Naive B cell (primary cell): ENCODE data around the gene GYPC. TPM values are rescaled to one million over a fixed set of nuclear protein-coding genes. Genes with fewer than 3 reads are reported as not detected.

ENCODE experiments used
- ATAC-seq, 2 donors: fragments of 150-1000 bp; cut with Tn5 transposase; 2 replicates each; pipeline ENCODE4 v1.10.0; 2021; ENCODE audit warnings: low read depth in 2 of 2, mild to moderate bottlenecking in 2 of 2, moderate library complexity in 2 of 2
- DNase-seq: peaks from one replicate; pipeline ENCODE4 v3.0.0; 2022
- H3K27ac Mint-ChIP-seq, 6 donors: one replicate each; pipeline ENCODE4 v1.8.0; 2020 to 2022; ENCODE audit warnings: mild to moderate bottlenecking in 6 of 6, mixed read lengths in 6 of 6, moderate library complexity in 5 of 6, inconsistent platforms in 2 of 6
- H3K27me3 Mint-ChIP-seq, 3 donors: one replicate each; pipeline ENCODE4 v1.8.0; 2021 to 2022; ENCODE audit warnings: mixed read lengths in 3 of 3, mild to moderate bottlenecking in 1 of 3
- H3K36me3 Mint-ChIP-seq, 2 donors: one replicate each; pipeline ENCODE4 v1.8.0; 2020 to 2022; ENCODE audit warnings: mixed read lengths in 2 of 2, inconsistent platforms in 1 of 2, mild to moderate bottlenecking in 1 of 2
- H3K4me1 Mint-ChIP-seq, 3 donors: one replicate each; pipeline ENCODE4 v1.8.0; 2020 to 2022; ENCODE audit warnings: mixed read lengths in 3 of 3, inconsistent platforms in 1 of 3, mild to moderate bottlenecking in 1 of 3, moderate library complexity in 1 of 3
- H3K4me3 Mint-ChIP-seq, 8 donors: one replicate each; pipeline ENCODE4 v1.8.0; 2020 to 2022; ENCODE audit warnings: mild to moderate bottlenecking in 8 of 8, mixed read lengths in 8 of 8, moderate library complexity in 8 of 8, inconsistent platforms in 2 of 8
- H3K9me3 Mint-ChIP-seq, 7 donors: one replicate each; pipeline ENCODE4 v1.8.0; 2020 to 2022; ENCODE audit warnings: mixed read lengths in 7 of 7, mild to moderate bottlenecking in 5 of 7, inconsistent platforms in 2 of 7, moderate library complexity in 1 of 7
- polyA plus RNA-seq, 6 donors: library from polyadenylated mRNA; unstranded; fragments of 300-500 nt; fragmentation: Illumina TruSeq; gene quantifications; one replicate each; pipeline ENCODE4 v1.2.3, GENCODE V29; 2021; ENCODE audit warnings: low read depth in 6 of 6

The GYPC gene
- polyA plus RNA-seq, 6 donors from 2014 or later: 110 to 134 (median 116) TPM

DNA sequence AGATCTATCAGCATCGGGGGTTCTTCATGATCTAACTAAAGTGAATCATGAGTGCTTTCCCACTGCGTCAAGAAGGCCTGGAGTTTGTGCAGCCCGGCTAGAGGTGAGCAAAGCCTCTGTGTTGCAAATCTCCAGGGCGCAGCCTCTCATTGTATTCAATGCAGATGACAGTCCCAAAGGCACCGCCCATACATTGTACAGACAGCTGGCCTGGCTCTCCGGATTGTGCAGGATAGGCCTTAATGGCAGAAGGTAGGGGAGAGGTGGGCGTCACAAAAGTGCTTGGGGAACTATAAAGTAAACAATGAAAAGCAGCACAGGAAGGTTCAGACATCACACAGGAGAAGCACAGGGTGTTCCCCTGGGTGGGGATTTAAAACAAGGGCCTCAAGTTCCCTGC lies 907 bp upstream of the GYPC start:
- Mint-ChIP-seq H3K4me3 (peak overlapping the region; percentile 91 to 99 (median 96)), H3K9me3 (peaks cover 0 to 5% (median 0%) of the 10 kb centered on the region in 7 donors), H3K4me1 (peaks cover 28 to 45% (median 44%) of the 10 kb centered on the region in 3 donors), H3K36me3 (peaks cover 0 to 13% of the 10 kb centered on the region in 2 donors), H3K27me3 (no peaks in the 10 kb centered on the region), H3K27ac (peak overlapping the region in 5 of 6 donors; percentile 63 to 95 (median 91))
- no peak for DNase-seq
- no peak for ATAC-seq

DNA sequence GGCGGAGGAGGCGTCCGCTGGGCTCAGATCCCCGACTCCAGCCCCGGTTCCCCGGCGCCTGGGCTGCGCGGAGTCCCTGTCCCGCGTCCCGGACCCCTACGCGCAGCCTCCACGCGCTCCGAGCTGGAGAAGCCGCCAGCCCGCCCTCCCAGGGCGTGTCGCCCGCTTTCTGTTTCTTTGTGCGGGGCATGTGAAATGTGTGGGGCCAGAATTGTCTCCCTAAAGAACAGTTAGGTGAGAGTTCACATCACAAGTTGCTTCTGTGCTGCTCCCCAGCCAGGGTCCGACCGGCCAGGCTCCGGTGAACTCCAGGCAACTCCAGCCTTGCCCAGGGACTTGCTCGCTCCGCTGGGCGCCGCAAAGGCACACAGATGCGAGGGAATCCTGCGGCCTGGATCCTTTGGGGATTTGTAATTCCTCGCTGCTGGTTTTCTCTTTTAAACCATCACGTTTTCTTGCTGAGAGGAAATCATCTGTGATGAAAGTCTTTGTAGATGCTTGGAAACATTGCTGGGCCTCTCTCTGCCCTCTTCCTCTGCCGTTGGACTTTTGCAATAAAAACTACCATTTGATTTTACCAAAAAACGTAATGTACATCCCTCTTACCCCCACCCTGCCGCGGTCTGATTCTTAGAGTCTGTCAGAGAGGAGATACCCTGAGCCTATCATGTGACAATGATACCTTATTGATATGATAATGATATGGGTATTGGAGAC lies 631 bp downstream of the GYPC start:
- peak overlapping the region; percentile 91 to 98 (median 96) for H3K4me3 Mint-ChIP-seq
- ATAC-seq: peak; percentile 38 to 52
- H3K9me3 Mint-ChIP-seq: no peaks in the 10 kb centered on the region
- DNase-seq: peak; percentile 43
- H3K27me3 Mint-ChIP-seq: no peaks in the 10 kb centered on the region
- peak overlapping the region; percentile 90 to 98 (median 94) for H3K27ac Mint-ChIP-seq
- peaks cover 0 to under 1% of the 10 kb centered on the region in 2 donors for H3K36me3 Mint-ChIP-seq
- peaks cover 37 to 60% (median 59%) of the 10 kb centered on the region in 3 donors for H3K4me1 Mint-ChIP-seq

DNA sequence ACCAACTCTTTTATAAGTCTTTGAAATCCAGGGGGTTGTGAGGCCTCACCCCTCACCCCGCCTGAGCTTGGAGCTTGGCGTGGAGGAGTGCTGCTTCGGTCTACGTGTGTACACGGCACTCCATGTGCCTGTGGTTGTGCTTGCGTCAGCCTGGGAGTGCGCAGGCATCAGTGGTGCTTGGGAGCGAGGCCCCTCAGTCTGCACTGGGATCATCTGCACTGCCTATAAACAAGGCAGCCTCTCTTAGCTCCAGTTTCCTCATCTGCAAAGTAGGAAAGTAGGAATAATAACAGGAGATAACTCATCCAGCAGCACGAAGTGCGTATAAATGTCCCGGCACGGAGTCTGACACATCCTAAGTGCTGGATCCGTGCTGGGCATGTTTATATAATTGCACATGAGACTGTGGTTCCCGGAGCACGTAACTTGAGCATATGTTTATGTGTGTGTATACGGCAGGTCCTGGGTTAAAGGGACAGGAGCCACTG lies 1.2 kb downstream of the GYPC start:
- H3K4me1 Mint-ChIP-seq: peaks cover 42 to 66% (median 65%) of the 10 kb centered on the region in 3 donors
- no peaks in the 10 kb centered on the region for H3K27me3 Mint-ChIP-seq
- ATAC-seq: peak; percentile 24
- H3K36me3 Mint-ChIP-seq: no peaks in the 10 kb centered on the region
- H3K4me3 Mint-ChIP-seq: peak overlapping the region; percentile 91 to 98 (median 96)
- no peak for DNase-seq
- peak overlapping the region; percentile 90 to 98 (median 94) for H3K27ac Mint-ChIP-seq
- no peaks in the 10 kb centered on the region for H3K9me3 Mint-ChIP-seq

DNA sequence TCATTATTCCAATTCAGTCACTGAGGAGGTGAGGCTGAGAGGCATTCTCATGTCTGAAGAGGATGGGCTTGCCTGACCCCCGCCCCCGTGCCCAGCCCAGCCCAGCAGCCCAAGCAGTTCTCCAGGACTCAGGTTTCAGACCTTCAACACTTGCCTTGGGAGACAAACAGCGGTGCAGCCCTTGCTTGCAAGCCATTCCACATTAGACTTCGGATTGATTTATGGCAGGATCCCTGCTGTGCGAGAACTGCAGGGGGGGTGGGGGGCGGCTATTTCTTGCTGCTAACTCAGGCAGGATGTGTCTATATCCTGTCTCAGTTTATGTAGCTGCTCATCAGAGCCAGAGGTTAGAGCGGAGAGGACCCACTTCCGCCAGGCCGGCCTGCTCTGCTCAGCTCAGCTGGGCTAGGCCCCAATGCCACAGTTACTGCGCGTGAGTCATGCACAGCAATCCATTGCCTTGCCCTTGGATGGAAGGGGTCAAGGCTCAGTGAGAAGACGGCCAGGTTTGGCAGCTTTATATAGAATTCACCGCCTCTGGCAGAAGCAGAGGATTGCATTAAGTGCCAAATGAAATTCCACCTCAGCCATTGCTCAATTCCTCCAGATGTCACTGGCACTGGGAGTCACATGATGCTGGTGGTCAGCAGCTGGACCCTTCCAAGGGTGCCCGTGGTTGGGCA lies 1.8 kb downstream of the GYPC start:
- Mint-ChIP-seq H3K4me3 (peak overlapping the region; percentile 91 to 98 (median 96)), H3K27me3 (no peaks in the 10 kb centered on the region), H3K27ac (peak overlapping the region; percentile 90 to 98 (median 94)), H3K36me3 (no peaks in the 10 kb centered on the region), H3K4me1 (peaks cover 45 to 72% (median 71%) of the 10 kb centered on the region in 3 donors), H3K9me3 (no peaks in the 10 kb centered on the region)
- peak; percentile 54 to 66 for ATAC-seq
- peak; percentile 51 for DNase-seq

DNA sequence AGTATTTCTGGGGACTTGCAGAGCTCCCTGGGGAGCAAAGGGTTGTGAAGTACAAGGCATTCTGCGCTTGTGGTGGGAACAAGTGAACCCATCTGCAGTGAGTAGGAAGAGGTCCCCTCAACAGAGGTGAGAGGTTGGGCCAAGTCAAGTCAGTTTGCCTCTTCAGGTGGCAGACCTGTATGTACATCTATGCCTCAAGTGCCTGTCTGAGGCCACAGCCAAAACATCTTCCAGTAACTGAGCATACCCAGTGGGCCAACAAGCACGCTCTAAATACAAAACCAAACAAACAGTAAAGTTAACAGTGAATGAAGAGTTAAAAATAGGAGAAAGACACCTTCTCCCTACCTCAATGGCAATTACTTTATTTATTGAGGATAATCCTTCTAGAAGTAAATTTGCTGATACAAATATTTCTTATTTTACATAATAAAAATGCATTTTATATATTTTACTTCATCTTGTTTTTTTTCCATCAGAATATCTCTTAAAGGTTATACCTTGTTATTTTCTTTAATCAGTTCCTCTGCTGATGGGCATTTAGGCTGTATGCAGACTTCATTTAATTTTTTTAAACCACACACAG lies 2.5 kb downstream of the GYPC start:
- H3K27me3 Mint-ChIP-seq: no peaks in the 10 kb centered on the region
- H3K36me3 Mint-ChIP-seq: peaks cover 0 to 2% of the 10 kb centered on the region in 2 donors
- H3K4me1 Mint-ChIP-seq: peaks cover 52 to 78% (median 77%) of the 10 kb centered on the region in 3 donors
- H3K27ac Mint-ChIP-seq: peak overlapping the region; percentile 91 to 99 (median 98)
- DNase-seq (no peak), ATAC-seq (no peak)
- no peaks in the 10 kb centered on the region for H3K9me3 Mint-ChIP-seq
- H3K4me3 Mint-ChIP-seq: peak overlapping the region; percentile 91 to 98 (median 96)

DNA sequence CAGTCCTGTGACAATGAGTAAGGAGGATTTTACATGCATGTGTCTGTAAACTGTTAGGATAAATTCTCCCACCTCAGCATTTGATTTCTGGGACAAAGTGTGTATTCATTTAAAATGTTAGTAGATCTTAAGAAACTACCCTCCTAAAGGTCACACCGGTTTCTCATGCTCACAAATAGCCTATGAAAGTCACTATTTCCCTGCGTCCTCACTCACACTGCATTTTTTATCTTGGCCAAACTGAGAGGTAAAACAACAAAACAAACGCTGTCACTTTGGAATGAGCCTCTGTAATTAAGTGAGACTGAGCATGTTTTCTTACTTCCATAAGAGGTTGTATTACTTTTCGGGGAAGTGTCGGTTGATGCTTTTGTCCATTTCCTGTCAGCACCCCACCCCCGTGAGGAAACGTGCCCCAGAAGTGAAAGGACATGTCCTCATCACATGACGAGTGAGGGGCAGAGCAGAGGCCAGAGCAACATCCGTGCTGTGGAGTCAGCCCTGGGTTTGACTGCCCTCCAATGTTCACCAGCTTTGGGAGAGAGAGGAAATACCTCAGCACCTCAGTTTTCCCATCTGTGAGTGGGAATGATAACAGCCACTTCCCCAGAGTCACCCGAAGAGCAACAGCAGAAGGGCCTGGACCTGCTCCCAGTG lies 3.1 kb downstream of the GYPC start:
- Mint-ChIP-seq H3K4me3 (peak overlapping the region; percentile 53 to 97 (median 90)), H3K27ac (peak overlapping the region; percentile 89 to 99 (median 96)), H3K9me3 (no peaks in the 10 kb centered on the region), H3K27me3 (no peaks in the 10 kb centered on the region), H3K36me3 (peaks cover 0 to 8% of the 10 kb centered on the region in 2 donors), H3K4me1 (peaks cover 58 to 84% (median 83%) of the 10 kb centered on the region in 3 donors)
- DNase-seq (peak; percentile 62), ATAC-seq (peak in 1 of 2 donors; percentile 30)

DNA sequence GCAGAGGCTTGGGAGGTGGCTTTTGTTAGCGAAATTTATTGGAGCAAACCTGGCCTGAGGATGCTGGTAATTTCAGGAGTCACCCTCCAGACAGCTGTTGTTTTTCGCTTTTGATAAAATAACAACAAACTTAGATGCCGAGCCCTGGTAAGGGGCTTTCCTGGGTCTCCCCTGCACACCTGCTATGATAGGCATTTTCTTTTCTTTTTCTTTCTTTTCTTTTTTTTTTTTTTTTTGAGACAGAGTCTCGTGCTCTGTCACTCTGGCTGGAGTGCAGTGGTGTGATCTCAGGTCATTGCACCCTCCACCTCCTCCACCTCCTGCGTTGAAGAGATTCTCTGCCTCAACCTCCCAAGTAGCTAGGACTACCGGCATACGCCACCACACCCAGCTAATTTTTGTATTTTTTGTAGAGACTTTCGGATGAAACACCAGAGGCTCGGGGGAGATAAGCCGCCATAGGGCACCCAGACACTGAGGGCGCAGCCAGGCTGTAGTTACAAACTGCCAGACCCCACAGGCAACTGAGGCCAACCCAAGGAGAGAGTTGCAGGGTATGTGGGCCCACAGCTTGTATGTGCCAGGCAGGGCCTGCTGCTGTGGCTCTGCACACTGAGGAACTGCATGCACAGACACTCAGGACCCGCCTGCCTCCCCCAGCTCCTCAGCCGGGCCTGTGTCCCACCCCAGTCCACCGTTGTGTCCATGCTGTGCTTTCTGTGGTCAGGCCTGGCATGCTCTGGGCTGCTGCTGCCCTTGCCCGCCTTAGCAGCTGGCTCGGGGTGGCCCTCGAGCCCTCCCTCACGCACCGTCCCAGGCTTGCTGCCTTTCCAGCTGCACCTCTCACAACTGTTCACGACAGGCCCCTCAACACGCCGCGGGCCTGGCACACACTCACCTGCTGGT lies 3.9 kb downstream of the GYPC start:
- Mint-ChIP-seq H3K4me3 (peak overlapping the region; percentile 53 to 97 (median 90)), H3K27ac (peak overlapping the region; percentile 85 to 99 (median 96)), H3K9me3 (no peaks in the 10 kb centered on the region), H3K4me1 (peaks cover 65 to 92% (median 90%) of the 10 kb centered on the region in 3 donors), H3K36me3 (peaks cover 0 to 10% of the 10 kb centered on the region in 2 donors), H3K27me3 (no peaks in the 10 kb centered on the region)
- ATAC-seq: no peak
- DNase-seq: no peak

DNA sequence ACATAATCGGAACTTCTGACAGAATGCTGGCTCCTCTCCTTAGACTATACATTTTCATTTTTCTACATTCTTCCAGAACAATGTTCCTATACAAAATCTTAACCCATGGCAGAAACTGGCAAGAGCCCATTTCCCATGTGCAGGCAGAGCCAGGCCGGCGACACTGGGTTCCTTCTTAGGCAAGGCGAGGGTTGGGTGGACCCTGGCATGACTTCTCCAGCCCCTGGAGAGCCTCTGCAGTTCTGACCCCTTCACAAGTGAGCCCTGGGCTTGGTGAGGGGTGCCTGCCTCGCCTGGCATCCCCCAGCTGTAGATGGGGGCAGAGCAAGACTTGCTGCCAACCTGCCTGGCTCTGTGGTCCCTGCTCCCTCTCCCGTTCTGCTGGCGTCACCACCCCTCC lies 5.0 kb downstream of the GYPC start:
- Mint-ChIP-seq H3K4me1 (peaks cover 71 to 93% (median 91%) of the 10 kb centered on the region in 3 donors), H3K4me3 (peak overlapping the region in 4 of 8 donors; percentile 22 to 51 (median 30)), H3K9me3 (no peaks in the 10 kb centered on the region), H3K36me3 (peaks cover 0 to 10% of the 10 kb centered on the region in 2 donors), H3K27me3 (no peaks in the 10 kb centered on the region), H3K27ac (peak overlapping the region in 5 of 6 donors; percentile 81 to 95 (median 86))
- DNase-seq (no peak), ATAC-seq (no peak)

DNA sequence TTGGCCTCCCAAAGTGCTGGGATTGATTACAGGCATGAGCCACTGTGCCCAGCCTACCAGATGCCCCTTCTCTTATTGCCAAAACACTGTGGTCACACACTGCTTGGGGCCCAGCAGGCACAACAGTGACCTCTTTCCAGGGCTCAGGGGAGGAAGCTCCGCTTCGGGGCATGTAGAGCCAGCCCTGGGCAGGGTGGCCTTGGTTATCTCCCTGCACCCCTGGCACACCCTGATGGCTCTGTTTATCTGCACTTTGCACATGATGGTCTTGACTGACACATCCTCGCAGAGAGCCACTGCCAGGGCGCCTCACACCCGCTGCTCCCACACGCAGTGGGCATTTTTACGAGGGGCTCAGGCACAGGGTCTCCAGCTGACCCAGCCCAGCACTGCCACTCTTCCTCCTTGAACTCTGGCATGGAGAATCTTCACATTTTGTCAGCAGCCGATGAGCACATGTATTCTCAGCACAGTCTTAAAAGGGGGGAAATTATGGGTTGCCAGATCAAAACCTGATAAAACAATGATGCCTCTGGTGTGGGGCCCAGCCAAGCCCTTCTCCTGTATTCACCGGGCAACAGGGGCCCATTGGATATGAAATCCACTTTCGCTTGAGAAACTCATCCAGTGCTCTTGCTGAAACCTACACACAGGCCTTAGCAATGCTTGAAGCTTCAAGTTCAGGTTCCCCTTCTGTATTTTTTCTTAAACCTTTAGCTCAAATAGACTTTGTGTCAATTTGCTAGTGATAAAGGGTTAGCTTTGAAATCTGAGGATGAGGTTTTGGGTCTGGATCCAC lies 5.9 kb downstream of the GYPC start:
- ATAC-seq: no peak
- no peak for DNase-seq
- Mint-ChIP-seq H3K4me1 (peaks cover 77 to 99% (median 98%) of the 10 kb centered on the region in 3 donors), H3K4me3 (peak overlapping the region in 7 of 8 donors; percentile 7 to 76 (median 50)), H3K27me3 (no peaks in the 10 kb centered on the region), H3K27ac (peak overlapping the region; percentile 70 to 99 (median 90)), H3K9me3 (no peaks in the 10 kb centered on the region), H3K36me3 (peaks cover 0 to 10% of the 10 kb centered on the region in 2 donors)

DNA sequence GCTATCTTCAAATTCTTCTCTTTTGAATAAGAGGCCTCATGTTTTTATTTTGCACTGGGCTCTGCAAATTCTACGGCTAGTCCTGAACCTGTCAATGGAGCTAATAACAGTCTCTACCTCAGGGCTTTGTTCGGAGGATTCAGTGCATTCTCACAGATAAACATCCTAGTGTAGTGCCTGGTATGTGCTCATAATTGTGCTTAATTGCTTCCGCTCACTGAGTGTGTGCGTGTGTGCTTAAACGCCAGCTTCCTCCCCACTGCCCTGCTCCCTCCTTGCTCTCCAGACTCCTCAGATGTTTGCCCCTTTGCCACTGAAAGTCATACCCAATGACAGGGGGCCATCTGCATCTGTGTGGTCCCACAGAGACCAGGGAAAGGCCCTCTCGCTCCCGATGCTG lies 6.7 kb downstream of the GYPC start:
- Mint-ChIP-seq H3K27me3 (no peaks in the 10 kb centered on the region), H3K4me1 (peaks cover 74 to 98% (median 94%) of the 10 kb centered on the region in 3 donors), H3K4me3 (peak overlapping the region; percentile 22 to 79 (median 68)), H3K9me3 (no peaks in the 10 kb centered on the region), H3K27ac (peak overlapping the region in 5 of 6 donors; percentile 86 to 99 (median 91)), H3K36me3 (peaks cover 0 to 10% of the 10 kb centered on the region in 2 donors)
- peak in 1 of 2 donors; percentile 21 for ATAC-seq
- no peak for DNase-seq

DNA sequence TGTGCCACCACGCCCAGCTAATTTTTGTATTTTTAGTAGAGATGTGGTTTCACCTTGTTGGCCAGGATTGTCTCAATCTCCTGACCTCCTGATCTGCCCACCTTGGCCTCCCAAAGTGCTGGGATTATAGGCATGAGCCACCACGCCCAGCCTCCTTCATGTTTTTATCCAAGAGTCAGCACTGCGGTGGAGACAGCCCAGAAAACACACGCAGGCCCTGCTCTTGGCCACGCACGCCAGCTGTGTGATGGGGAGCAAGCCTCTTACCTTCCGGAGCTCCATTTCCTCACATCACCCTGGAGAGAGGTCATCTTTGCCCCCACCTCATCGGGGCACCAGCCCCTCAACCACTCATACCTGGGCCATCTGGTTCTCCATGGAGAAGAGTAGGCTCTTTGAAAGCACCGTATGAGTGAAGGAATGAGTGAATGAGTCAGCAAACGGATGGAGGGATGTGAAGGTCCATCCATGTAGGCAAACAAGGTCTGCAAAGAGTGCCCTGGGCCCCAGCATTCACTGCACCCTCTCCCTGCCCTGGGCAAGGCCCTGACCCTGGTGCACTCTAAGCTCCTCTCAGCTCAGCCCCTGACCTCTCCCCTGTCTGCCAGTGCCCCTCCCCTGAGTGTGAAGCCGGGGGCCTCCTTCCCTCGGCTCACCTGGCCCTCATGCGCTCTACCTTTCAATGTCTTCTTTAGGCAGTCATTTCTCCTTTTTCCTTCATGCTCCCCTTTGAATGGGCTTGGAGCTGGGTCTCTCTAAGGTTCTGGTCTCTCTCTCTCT lies 7.4 kb downstream of the GYPC start:
- peak overlapping the region; percentile 91 to 99 (median 94) for H3K27ac Mint-ChIP-seq
- DNase-seq: no peak
- H3K4me3 Mint-ChIP-seq: peak overlapping the region in 7 of 8 donors; percentile 27 to 89 (median 75)
- H3K4me1 Mint-ChIP-seq: peaks cover 69 to 93% (median 92%) of the 10 kb centered on the region in 3 donors
- H3K27me3 Mint-ChIP-seq: no peaks in the 10 kb centered on the region
- H3K36me3 Mint-ChIP-seq: peaks cover 0 to 10% of the 10 kb centered on the region in 2 donors
- H3K9me3 Mint-ChIP-seq: no peaks in the 10 kb centered on the region
- ATAC-seq: no peak
